Esophagus muscularis mucosa (tissue), 4 donors: Measurements from ENCODE around the gene TBX3.

ENCODE experiments used
- EP300 ChIP-seq: sonication (generic); formaldehyde crosslinking; IDR thresholded peaks from one replicate; pipeline ENCODE4 v1.6.1; 2017; ENCODE audit warnings: antibody characterized with exemption
- POLR2A ChIP-seq: fragments of 450-650 bp; IDR thresholded peaks from one replicate; pipeline ENCODE4 v1.6.1; 2017; ENCODE audit warnings: antibody characterized with exemption, moderate library complexity, mild to moderate bottlenecking, low read depth
- TF ChIP-seq, protein P1 (sequence below), 3 experiments: fragments of 200-600 bp in 2 of 3; fragments of 450-650 bp in 1 of 3; sonication (generic) in 2 of 3; IDR thresholded peaks; one replicate each; pipeline ENCODE4 v1.5.1; 2017 to 2019; ENCODE audit warnings: antibody characterized with exemption in 3 of 3, mild to moderate bottlenecking in 2 of 3, moderate library complexity in 1 of 3

DNA sequence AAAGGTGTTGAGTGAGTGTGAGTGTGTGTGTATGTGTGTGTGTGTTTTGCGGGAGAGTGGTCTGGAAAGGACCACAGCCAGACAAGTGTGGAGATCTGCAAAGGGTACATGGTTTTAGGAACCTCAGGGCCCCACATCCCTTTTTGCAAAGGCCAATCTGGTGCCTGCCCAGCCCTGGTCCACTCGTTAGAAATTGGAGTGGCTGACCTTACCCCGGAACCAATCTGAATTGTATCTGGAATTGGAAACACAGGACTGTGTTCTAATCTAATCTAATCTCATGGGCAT, 11.3 kb upstream of the TBX3 start:
- no peak for TF ChIP-seq POLR2A
- TF ChIP-seq, protein P1, sequence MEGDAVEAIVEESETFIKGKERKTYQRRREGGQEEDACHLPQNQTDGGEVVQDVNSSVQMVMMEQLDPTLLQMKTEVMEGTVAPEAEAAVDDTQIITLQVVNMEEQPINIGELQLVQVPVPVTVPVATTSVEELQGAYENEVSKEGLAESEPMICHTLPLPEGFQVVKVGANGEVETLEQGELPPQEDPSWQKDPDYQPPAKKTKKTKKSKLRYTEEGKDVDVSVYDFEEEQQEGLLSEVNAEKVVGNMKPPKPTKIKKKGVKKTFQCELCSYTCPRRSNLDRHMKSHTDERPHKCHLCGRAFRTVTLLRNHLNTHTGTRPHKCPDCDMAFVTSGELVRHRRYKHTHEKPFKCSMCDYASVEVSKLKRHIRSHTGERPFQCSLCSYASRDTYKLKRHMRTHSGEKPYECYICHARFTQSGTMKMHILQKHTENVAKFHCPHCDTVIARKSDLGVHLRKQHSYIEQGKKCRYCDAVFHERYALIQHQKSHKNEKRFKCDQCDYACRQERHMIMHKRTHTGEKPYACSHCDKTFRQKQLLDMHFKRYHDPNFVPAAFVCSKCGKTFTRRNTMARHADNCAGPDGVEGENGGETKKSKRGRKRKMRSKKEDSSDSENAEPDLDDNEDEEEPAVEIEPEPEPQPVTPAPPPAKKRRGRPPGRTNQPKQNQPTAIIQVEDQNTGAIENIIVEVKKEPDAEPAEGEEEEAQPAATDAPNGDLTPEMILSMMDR (IDR thresholded peaks at IDR 0.05) = no peak
- no peak for TF ChIP-seq EP300
